Spleen (tissue), 7 donors: ENCODE results near the gene OR2T35.

ENCODE experiments used
- CTCF ChIP-seq, 11 experiments: fragments of 200-600 bp in 7 of 11; fragments of 450-650 bp in 4 of 11; sonication (generic) in 4 of 11; IDR thresholded peaks in 8 of 11; conservative IDR thresholded peaks in 3 of 11; 1 replicate in 7 of 11; 2 replicates in 4 of 11; pipeline versions ENCODE4 v1.4.0 to v1.8.0; 2016 to 2021; ENCODE audit warnings: antibody characterized with exemption in 11 of 11, inconsistent platforms in 4 of 11, mild to moderate bottlenecking in 1 of 11
- POLR2AphosphoS5 ChIP-seq, 3 donors: sonication (generic); formaldehyde crosslinking; IDR thresholded peaks; one replicate each; pipeline ENCODE4 v1.5.1; 2017; ENCODE audit warnings: antibody characterized with exemption in 3 of 3
- donor health status: DM: no; HTN: no; CAD: no; lungs with moderate emphysema.
- donor health status: DM: no; HTN: no; CAD: no.
- donor health status: DM: no; HTN: no; CAD: no.

- no peak for TF ChIP-seq CTCF (IDR thresholded peaks at IDR 0.05 in 8 of 11, conservative IDR thresholded peaks at IDR 0.05 in 3 of 11)
- TF ChIP-seq POLR2AphosphoS5 (IDR thresholded peaks at IDR 0.05): no peak
These were observed 46.6 kb upstream of the OR2T35 start for GRCh38 chr1:248691567-248692155.
